GM12878 (cell line): ENCODE data around the gene SRRM2.

ENCODE experiments used
- CHD2 ChIP-seq: IDR thresholded peaks from 2 replicates; pipeline ENCODE4 v1.6.1; 2011; ENCODE audit warnings: low read depth, low read length, improper control_type of control experiment, borderline replicate concordance
- CTCF ChIP-seq, 3 experiments: IDR thresholded peaks in 2 of 3; conservative IDR thresholded peaks in 1 of 3; 2 replicates each; pipeline ENCODE4 v1.5.1; 2011; ENCODE audit warnings: low read depth in 3 of 3, low read length in 3 of 3, mild to moderate bottlenecking in 3 of 3, control low read depth in 2 of 3, moderate library complexity in 2 of 3, inconsistent platforms in 1 of 3, mixed read lengths in 1 of 3; ENCODE audit not compliant: control insufficient read depth in 2 of 3, insufficient read depth in 1 of 3; ENCODE audit errors: extremely low read depth in 1 of 3
- HDAC2 ChIP-seq: fragments of 200-600 bp; sonication (generic); IDR thresholded peaks from 2 replicates; pipeline ENCODE4 v1.6.1; 2017
- MTA2 ChIP-seq: fragments of 450-650 bp; IDR thresholded peaks from 2 replicates; pipeline ENCODE4 v1.6.1; 2016; ENCODE audit warnings: low read depth, mild to moderate bottlenecking, moderate library complexity
- STAT3 ChIP-seq: IDR thresholded peaks from 2 replicates; pipeline ENCODE4 v1.6.1; 2011; ENCODE audit warnings: low read depth, low read length, improper control_type of control experiment
- SUZ12 ChIP-seq: fragments of 200-600 bp; sonication (generic); IDR thresholded peaks from one replicate; pipeline ENCODE4 v1.6.1; 2018; ENCODE audit warnings: antibody characterized with exemption, mild to moderate bottlenecking; ENCODE audit not compliant: unreplicated experiment

- TF ChIP-seq STAT3 = no peak
- TF ChIP-seq CTCF (IDR thresholded peaks at IDR 0.05 in 2 of 3, conservative IDR thresholded peaks at IDR 0.05 in 1 of 3; ENCODE audit: control insufficient read depth in 2 of 3, extremely low read depth in 1 of 3, insufficient read depth in 1 of 3, low read depth in 3 of 3, low read length in 3 of 3) = no peak
- no peak for TF ChIP-seq HDAC2
- TF ChIP-seq SUZ12 = no peak
- TF ChIP-seq CHD2 = no peak
- TF ChIP-seq MTA2 = no peak
Measured at GRCh38 chr16:2804728-2805127, 52.3 kb downstream of the SRRM2 start.
